ENCODE measurements around the gene ARHGAP30. TPM values are rescaled to one million over a fixed set of nuclear protein-coding genes. Genes with fewer than 3 reads are reported as not detected.

Gene ARHGAP30
- total RNA-seq, 2 donors from 2014 or later, result 1.4 to 4.6 TPM

- Histone ChIP-seq H3K4me1 (no peaks in the 10 kb centered on the region), H3K27me3 (no peaks in the 10 kb centered on the region), H3K36me3 (no peaks in the 10 kb centered on the region), H3K4me3 (no peak within 1 kb of the TSS), H3K27ac (no peak within 1 kb of the TSS), H3K9me3 (no peaks in the 10 kb centered on the region)
- DNase-seq (ENCODE audit: low spot score), result no peak
- TF ChIP-seq, protein P1, sequence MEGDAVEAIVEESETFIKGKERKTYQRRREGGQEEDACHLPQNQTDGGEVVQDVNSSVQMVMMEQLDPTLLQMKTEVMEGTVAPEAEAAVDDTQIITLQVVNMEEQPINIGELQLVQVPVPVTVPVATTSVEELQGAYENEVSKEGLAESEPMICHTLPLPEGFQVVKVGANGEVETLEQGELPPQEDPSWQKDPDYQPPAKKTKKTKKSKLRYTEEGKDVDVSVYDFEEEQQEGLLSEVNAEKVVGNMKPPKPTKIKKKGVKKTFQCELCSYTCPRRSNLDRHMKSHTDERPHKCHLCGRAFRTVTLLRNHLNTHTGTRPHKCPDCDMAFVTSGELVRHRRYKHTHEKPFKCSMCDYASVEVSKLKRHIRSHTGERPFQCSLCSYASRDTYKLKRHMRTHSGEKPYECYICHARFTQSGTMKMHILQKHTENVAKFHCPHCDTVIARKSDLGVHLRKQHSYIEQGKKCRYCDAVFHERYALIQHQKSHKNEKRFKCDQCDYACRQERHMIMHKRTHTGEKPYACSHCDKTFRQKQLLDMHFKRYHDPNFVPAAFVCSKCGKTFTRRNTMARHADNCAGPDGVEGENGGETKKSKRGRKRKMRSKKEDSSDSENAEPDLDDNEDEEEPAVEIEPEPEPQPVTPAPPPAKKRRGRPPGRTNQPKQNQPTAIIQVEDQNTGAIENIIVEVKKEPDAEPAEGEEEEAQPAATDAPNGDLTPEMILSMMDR (IDR thresholded peaks at IDR 0.05), result no peak
These were observed 19.7 kb upstream of the ARHGAP30 start, which contains the start of gene NECTIN4 for GRCh38 chr1:161089251-161089924. NECTIN4 (minus strand) TSS chr1:161089558; CDS start chr1:161089296, 262 bp downstream.

DNA sequence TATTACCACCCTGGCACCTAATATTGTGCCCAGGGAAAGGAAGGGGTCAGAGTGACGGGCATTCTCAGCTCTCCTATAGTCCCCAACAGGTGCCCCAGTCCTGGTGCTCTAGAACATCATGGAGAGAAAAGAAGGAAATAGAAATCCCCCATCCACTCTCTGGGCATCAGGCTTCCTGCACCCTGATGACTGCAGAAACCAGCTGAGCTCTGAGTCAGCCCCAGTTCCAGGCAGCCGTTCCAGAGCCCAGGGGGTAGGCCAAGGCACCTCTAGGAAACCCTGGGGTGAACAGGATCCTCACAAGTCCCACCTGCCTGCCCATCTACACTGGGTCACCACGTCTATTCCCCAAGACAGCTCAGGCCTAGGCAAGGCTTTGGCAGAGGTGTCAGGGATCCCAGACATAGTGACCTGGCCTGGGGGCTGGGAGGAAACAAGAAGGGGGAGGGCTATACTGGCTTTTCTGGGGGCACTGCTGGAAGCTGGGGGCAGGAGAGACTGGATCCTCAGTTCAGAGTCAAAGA lies 19.0 kb upstream of the ARHGAP30 start:
- Histone ChIP-seq H3K27me3 (no peaks in the 10 kb centered on the region), H3K9me3 (no peaks in the 10 kb centered on the region), H3K36me3 (no peaks in the 10 kb centered on the region), H3K4me3 (no peak overlapping the region), H3K4me1 (no peaks in the 10 kb centered on the region), H3K27ac (no peak overlapping the region)
- no peak for DNase-seq (ENCODE audit: low spot score)
- TF ChIP-seq, protein P1 (IDR thresholded peaks at IDR 0.05), result no peak

GRCh38 chr1:161086457-161086856 lies 16.8 kb upstream of the ARHGAP30 start:
- Histone ChIP-seq H3K27ac (no peak overlapping the region), H3K4me1 (no peaks in the 10 kb centered on the region), H3K27me3 (no peaks in the 10 kb centered on the region), H3K4me3 (no peak overlapping the region), H3K9me3 (no peaks in the 10 kb centered on the region), H3K36me3 (no peaks in the 10 kb centered on the region)
- no peak for DNase-seq (ENCODE audit: low spot score)
- TF ChIP-seq, protein P1 (IDR thresholded peaks at IDR 0.05), result no peak

DNA sequence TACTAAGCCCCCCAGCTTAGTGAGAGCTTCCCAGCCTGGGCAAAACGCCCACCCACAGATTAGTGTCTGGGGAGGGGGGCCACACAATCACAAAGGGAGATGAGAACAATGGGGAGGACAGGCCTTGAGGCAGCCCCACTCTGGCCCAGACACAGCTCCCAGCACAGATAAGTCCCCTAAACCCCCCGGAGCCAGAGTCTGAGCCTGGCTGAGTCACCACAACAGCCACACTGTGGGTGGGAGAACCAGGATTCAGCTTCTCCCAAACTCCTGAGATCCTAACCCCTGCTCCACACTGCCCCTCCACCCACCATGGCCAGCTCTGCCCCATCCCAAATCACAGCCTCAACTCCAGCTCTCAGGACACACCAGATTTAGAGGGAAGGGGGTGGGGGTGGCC lies 15.5 kb upstream of the ARHGAP30 start:
- no peak overlapping the region for H3K4me3 ChIP-seq
- H3K4me1 ChIP-seq, result no peaks in the 10 kb centered on the region
- no peaks in the 10 kb centered on the region for H3K36me3 ChIP-seq
- no peak for DNase-seq (ENCODE audit: low spot score)
- H3K27ac ChIP-seq, result no peak overlapping the region
- H3K27me3 ChIP-seq, result no peaks in the 10 kb centered on the region
- TF ChIP-seq, protein P1 (IDR thresholded peaks at IDR 0.05), result no peak
- no peaks in the 10 kb centered on the region for H3K9me3 ChIP-seq

DNA sequence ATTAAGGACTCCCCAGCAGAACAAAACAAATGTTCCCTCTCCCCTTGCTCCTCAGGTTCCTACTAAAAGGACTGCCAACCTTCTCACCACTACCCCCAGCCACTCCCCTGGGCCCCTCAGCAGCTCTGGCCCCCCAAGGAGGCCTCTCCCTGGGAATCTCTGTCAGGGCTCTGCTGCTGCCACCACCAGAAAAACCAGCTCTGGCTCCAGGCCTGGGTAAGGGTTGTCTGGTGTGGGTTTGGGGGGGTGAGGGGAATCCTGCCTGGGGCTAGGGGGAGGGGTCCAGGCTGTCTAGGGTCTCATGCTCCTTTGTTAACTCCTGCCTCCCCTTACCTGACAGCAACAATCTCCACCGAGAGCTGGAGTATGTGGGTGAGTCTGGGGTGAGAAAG lies 14.9 kb upstream of the ARHGAP30 start:
- no peak overlapping the region for H3K27ac ChIP-seq
- H3K4me1 ChIP-seq, result no peaks in the 10 kb centered on the region
- DNase-seq (ENCODE audit: low spot score), result no peak
- no peaks in the 10 kb centered on the region for H3K27me3 ChIP-seq
- no peak overlapping the region for H3K4me3 ChIP-seq
- H3K36me3 ChIP-seq, result no peaks in the 10 kb centered on the region
- H3K9me3 ChIP-seq, result no peaks in the 10 kb centered on the region
- TF ChIP-seq, protein P1 (IDR thresholded peaks at IDR 0.05), result no peak

All from right atrium auricular region (tissue), 2 donors.